Measurements from ENCODE around the gene PODXL2.

GRCh38 chr3:127701280-127701911, 72.4 kb downstream of the PODXL2 start:
- TF ChIP-seq CTCF (conservative IDR thresholded peaks at IDR 0.05; ENCODE audit: low read depth in 2 of 2): no peak
- TF ChIP-seq CREB1 (CRISPR knock-in tag; IDR thresholded peaks at IDR 0.05; ENCODE audit: low read depth): no peak
